ENCODE data around the gene HNRNPL.

DNA sequence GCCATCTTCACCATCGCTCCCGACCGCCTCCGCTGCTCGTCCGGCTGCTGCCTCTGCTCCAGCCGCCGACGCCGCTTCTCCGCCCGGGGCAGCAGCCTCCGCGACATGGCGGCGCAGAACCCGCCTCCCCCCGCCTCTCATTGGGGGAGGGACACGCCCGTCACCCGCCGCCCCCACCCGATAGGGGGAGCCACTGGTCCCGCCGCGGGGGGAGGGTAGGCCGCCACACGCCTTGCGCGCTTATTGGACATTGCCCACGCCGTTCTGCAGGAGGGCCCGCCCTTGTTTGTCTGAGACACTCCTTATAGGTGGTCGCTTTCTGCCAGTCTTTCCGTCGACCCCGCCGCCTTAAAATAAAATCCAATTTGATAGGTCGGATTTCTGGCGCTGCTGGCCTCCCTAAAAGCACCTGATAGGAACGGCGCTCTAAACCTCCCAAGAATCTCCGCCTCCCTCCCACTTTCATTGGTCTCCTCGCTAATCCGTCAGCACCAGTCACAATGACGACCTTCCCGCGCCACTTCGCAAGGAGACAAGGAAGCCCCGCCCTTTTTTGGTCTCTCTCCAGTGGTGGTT lies at the start of gene HNRNPL:
- no peak; the same call in 1 of the 2 replicates for TF ChIP-seq CTCF (conservative IDR thresholded peaks at IDR 0.05)
- no peak for TF ChIP-seq ZFX (IDR thresholded peaks at IDR 0.05)
